Stimulated activated CD8-positive, alpha-beta memory T cell treated with anti-CD3 and anti-CD28 coated beads, Interleukin-15, amount 100 ng/mL, for 4 hours (primary cell): Measurements from ENCODE around the gene SLC31A2.
"Not testable (repeated sequence)": the region's sequence is repeated elsewhere in the genome, so short reads cannot be mapped to it uniquely, and the experiment has no call there.

Experiments
- DNase-seq, 2 donors: peaks; one replicate each; pipeline ENCODE4 v3.0.0-alpha.2; 2020; ENCODE audit warnings: low read depth in 2 of 2

Gene SLC31A2

DNA sequence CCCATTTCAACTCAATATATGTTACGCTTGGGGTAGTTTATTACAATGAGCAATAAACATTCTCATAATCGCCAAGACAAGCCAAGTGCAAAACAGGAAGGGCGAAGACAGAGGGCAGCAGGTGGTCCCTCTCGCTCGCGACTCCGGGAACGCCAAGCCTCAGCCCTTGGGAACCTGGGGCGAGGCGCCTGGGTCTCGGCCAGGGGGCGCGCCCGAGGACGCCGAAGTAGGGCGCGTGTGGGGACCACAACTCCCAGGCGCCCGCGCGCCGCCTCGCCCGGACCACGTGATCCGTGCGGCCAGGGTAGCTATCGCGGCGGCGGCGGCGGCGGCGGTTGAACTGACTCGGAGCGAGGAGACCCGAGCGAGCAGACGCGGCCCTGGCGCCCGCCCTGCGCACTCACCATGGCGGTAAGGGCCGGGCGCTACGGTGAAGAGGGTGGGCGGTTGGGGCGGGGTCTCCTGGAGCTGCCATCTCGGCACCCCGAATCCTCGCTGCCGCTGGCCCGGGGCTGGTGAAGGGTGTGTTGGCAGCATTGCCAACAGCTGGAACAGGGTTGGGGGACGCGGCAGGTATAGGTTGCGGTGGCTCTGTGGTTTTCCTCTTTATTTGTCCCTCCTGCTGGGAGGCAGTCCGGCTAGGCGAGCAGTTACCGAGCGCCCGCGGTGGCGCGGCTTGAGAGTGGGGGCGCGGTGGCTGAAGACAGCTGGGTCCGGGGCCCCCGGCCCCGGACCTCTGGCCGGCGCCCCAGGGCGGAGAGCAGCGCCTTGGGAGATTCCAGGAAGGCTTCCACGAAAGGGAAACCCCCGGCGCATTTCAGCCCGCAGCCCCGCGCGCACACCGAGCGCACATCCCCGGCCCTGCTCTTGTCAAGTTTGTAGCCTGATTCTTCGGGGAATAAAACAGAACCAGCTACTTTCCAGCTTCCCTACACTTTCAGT, at the start of gene SLC31A2:
TSS of gene SLC31A2 (plus strand) at position 338 of the 942 bp plus-strand sequence. CDS start at position 406, 68 bp downstream.
- peak; percentile 70 to 71 for DNase-seq

DNA sequence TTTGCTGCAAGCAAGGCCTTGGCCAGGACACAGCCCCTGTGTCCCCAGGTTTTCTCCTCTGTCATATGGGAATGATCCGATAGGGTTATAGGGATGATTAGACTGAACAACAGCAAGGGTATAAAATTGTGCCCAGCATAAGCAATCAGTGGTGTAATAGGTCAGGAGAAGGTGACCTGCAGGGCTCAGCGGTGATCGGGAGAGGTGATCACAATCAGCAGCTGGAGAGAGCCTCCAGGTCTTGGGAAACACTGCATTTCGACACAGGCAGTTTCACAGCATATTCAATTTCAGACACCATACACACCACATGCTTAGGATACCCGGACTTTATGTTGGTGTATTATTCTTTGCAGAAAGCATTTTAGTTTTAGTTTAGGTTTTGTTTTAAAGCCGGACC, 45.5 kb upstream of the SLC31A2 start:
- DNase-seq: not testable (repeated sequence)

- DNase-seq: not testable (repeated sequence)
These were observed 39.5 kb upstream of the SLC31A2 start for GRCh38 chr9:113111065-113111951.

GRCh38 chr9:113112706-113113510, 37.9 kb upstream of the SLC31A2 start:
- DNase-seq: not testable (repeated sequence)

DNA sequence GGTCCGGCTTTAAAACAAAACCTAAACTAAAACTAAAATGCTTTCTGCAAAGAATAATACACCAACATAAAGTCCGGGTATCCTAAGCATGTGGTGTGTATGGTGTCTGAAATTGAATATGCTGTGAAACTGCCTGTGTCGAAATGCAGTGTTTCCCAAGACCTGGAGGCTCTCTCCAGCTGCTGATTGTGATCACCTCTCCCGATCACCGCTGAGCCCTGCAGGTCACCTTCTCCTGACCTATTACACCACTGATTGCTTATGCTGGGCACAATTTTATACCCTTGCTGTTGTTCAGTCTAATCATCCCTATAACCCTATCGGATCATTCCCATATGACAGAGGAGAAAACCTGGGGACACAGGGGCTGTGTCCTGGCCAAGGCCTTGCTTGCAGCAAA, 32.0 kb upstream of the SLC31A2 start:
- DNase-seq: not testable (repeated sequence)

DNA sequence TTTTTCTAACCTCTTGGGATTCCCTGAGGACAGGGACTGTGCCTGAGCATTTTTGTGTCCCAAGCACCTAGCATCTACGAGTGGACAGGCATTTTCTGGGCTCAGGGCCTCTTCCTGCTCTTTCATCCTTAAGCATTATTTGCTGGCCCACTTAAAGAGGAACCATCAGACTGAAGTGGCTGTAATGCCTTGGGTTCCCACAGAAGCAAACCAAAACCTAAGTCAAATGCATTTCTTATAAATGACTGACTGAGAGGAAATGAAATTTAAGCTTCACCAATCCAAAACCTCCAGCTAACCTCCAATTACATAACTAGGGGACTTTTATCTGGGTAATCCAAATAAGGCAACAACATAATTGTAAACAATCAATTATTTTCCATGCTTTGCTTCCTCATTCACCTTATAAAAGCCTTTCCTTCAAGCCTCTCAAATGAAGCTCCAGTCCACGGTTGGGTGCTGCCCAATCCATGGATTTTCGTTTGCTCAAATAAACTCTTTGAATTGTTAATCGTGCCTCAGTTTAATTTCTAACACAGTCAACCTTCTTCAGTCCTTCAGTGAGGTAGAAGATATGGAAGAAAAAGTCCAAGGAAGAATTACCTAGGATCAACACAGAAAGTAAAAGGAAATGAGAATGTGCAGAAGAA, 25.3 kb upstream of the SLC31A2 start:
- DNase-seq: no peak

DNA sequence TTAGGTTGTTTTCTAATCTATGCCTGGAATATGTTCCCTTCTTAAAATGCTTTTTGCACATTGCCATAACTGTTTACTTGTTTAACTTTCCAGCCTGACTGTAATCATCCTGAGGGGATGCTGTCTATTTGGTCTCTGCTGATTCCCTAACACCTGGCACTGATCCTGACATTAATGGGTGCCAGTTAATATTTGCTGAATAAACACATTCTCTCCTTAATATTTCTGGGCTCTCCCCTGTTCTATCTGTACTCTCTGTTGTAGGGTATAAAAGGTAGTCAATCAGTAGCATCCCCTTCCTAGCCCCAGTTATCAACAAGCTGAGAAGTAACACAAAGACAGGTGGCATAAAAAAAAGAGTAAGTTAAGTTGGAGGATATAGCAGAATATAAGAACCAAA, 21.3 kb upstream of the SLC31A2 start:
- DNase-seq: no peak

DNA sequence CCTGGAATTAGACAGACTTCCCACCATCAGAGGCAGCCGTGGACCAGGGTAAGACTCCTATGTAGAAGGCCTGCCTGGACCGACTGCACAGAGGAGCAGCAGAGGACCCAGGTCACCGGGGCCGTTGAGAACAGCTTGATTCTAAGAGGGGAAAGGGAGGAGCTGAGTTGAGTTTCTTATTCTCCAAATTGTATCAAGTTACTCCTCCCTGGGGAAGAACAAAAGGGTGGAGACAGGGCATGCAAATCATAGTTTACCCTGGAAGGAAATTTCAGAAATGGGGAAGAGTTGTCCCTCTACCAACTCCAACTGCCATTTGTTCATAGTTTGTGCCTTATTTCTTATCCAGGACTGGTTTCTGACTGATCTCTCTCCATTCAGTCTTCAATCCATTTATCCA, 20.9 kb upstream of the SLC31A2 start:
- DNase-seq: no peak

DNA sequence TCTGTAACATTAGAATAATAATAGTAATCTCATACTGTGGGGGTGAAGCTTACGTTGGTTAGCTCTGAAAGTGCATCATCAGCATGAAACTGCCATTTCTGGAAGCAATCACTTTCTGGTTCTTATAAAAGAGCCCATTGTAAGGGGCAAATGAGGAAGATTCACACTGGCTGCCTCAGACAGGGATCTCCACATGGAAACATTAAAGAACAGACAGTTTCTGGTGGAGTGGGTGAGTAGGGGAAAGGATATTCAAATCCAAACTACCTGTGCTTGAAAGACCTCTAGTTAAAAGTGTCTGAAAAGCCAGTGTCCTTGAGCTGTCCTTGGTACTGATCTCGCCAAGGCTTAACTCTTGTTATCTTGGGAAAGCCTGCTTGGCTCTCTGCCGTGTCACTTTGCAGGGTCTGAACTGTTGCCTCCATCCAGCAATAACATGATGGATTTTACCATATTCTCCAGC, 19.1 kb upstream of the SLC31A2 start:
- DNase-seq: no peak

GRCh38 chr9:113137196-113138168, 13.3 kb upstream of the SLC31A2 start:
- no peak for DNase-seq

GRCh38 chr9:113138760-113139159, 12.0 kb upstream of the SLC31A2 start:
- DNase-seq: no peak

- DNase-seq: no peak
These were observed 11.5 kb upstream of the SLC31A2 start for GRCh38 chr9:113139225-113139829.

- no peak for DNase-seq
These were observed 10.9 kb upstream of the SLC31A2 start for GRCh38 chr9:113139953-113140352.

DNA sequence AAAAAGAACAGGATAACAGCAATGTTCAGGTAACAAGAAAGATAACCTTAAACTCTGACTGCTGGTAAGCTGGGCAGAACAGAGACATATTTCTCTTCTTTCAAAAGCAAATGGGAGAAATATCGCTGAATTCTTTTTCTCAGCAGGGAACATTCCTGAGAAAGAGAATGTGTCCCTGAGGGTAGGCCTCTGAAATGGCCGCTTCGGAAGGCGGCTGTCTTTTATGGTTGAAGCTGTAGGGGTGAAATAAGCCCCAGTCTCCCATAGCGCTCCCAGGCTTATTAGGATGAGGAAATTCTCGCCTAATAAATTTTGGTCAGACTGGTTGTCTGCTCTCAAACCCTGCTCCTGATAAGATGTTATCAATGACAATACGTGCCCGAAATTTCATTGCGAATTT, 9.9 kb upstream of the SLC31A2 start:
- not testable (repeated sequence) for DNase-seq

DNA sequence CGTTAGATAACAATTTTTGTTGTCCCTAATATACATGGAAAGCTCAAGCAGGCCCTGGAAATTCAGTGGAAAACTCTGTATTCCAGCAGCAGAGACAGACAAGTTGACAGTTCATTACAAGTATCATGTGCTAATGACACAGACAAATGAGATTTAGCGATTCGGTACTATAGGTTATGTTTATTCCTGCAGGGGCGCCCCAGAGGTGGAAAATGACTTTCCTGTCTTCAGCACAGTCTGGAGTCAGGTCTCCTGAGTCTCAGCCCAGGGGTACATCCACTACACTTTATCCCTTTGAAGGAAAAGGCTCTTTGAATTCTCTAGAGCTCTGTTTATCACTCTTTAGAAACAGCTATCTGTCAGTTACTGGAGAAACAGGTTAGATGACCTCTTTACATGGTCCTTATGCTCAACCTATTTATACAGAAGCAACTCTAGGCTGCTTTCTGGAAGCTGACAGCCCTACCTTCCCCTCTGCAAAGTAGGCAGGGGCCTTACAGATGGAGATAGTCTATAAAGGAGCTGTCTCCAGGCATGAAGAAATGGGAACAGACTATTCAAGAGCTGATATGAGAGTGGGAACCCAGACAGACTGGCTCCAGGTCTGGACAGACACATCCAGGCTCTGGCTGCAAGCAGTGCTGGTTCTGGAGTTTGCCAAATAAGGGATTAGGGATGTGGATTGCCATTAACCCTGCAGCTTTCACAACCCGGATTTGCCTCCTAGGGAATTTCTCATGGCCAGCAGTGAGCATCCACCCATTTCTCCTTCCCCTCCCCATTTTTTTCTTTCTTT, 7.2 kb upstream of the SLC31A2 start:
- no peak for DNase-seq

GRCh38 chr9:113148372-113148705, 2.5 kb upstream of the SLC31A2 start:
- no peak for DNase-seq

DNA sequence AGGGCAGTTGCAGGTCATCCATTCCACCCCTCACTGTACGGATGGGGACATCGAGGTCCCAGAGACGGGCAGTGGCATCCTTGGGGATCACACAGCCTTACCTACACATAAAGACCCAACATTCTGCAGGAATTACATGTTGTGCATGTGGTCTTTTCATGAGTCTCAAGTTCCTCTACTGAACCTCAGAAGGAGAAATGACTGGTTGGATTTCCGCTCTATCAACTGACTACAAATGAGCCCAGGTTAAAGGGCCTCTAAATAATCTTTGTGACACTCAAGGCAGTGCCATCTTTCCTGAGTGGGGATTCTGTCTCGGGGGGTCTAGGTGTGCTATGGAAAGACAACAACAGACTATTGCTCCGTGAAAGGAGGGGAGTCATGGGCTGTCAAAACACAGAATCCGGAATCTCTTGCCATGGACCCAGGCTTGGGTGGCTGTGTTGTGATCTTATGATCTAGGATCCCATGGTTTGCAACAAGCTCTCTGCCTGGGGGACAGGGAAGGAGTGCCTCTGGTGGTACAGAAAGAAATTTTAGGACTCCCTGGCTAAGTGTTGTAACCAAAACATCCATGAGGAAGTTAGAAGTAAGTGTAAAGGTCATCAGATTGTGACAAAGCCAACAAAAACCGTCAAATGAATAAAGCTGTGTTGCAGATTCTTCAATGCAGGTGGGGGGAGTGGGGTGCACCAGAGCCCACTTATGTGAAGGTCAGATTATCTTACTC, 1.9 kb upstream of the SLC31A2 start:
- DNase-seq: no peak

DNA sequence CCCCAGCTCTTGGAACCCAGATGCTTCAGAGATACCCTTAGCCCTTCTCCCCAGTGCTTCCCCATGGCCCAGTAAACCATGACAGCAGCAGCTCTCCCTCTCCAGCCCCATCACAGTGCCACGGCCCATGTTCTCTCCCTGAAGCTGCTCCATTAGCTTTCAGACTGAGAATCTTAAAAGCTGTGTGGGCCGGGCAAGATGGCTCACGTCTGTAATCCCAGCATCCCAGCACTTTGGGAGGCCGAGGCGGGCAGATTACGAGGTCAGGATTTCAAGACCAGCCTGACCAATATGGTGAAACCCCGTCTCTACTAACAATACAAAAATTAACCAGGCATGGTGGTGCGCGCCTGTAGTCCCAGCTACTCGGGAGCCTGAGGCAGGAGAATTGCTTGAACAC, 1.2 kb upstream of the SLC31A2 start:
- DNase-seq: not testable (repeated sequence)
